Activated effector memory CD4-positive, alpha-beta T cell treated with anti-CD3 and anti-CD28 coated beads, Interleukin-2, amount 50 U/mL, for 16 hours (primary cell): ENCODE data around the gene SPATA33.
A peak's percentile ranks its signal among the peaks of the same experiment; 100 is the strongest.

Source experiments
- DNase-seq: peaks from one replicate; pipeline ENCODE4 v3.0.0-alpha.2; 2020

The SPATA33 gene

DNA sequence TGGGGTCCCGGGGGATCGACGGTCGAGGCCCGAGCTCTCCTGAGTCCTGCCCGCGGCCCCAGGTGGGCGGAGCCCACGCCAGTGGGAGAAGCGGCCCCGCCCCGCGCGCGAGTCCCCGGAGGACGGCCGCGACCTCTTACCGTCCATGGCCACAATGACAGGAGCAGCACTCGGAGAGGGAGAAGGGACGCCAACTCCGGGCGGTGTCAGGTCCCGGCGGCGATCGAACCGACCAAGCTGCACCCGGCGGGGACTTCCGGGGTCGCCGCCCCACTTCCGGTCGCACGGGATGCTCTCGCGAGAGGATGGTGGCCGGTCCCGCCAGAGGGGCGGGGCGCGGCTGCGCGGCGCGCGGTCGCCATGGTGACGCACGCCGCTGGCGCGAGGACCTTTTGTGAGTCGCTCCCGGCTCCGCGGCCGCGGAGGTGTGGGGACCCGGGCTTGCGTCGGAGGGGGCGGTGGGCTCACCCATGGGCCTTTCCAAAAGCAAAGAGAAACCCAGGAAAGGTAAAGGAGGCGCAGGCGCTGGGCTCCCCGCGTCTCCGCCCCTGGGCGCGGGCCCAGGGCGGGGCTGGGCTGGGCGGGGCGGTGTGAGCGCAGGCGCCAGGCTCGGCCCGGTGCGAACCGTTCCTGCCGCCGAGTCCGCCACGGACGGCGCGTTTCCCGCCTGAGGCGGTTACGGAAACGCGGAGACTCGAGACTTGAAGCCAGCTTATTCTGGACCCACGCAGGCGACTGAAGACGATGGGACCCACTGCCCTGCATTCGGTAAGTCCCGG lies at the start of gene SPATA33, which contains the start of gene CHMP1A:
Gene SPATA33, plus strand, starts transcription at position 395 of the 779 bp plus-strand sequence. Its CDS starts 76 bp downstream, at position 471.
Gene CHMP1A, minus strand, starts transcription at position 267 of the 779 bp plus-strand sequence. Its CDS starts 120 bp downstream, at position 147.
- DNase-seq, result peak; percentile 97

- DNase-seq, result no peak
These were observed 49.5 kb upstream of the SPATA33 start for GRCh38 chr16:89607937-89608740.

DNA sequence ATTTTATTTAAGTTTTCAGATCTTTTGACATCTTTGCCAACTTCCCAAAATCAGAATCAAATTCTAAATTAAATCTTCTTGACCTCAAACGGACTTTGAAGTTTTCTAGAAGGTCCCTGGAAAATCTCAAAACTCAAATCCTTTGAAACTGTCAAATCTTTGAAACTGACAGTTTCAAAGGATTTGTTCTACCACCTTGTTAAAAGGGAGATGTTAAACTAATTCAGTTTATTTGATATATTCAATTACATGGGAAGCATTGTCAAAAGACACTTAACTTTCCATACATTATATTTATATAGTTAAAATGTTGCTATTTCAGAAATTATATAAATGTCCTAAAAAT lies 47.6 kb upstream of the SPATA33 start:
- DNase-seq, result no peak

DNA sequence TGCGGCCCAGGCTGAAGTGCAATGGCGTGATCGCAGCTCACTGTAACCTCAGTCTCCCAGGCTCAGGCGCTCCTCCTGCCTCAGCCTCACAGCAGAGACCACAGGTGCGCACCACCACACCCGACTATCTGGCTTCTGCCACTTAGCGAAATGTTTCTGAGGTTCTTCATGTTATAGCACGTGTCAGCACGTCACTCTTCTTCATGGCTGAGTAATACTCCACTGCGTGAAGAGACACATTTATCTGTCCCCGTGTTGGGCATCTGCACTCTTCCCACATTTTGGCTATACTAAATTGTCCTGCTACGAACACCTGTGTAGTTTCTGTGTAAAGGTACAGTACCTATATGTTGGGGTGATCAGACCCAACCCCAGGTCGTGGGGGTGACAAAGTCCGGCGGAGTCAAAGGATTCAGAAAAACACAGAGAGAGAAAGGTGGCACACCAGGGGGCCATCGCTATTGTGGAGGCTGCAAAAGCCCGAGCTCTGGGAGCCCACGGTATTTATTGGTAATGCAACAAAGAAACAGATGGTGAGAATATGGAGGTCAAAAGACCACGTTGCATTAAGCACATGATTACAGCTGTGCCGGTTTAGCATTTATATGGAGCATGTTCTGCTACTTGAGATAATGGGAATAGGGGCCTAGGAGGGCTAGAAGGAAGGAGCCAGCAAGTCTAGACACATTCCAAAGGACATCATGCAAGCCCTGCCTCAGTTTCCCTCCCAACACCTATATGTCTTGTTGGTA lies 45.0 kb upstream of the SPATA33 start:
- DNase-seq, result no peak

DNA sequence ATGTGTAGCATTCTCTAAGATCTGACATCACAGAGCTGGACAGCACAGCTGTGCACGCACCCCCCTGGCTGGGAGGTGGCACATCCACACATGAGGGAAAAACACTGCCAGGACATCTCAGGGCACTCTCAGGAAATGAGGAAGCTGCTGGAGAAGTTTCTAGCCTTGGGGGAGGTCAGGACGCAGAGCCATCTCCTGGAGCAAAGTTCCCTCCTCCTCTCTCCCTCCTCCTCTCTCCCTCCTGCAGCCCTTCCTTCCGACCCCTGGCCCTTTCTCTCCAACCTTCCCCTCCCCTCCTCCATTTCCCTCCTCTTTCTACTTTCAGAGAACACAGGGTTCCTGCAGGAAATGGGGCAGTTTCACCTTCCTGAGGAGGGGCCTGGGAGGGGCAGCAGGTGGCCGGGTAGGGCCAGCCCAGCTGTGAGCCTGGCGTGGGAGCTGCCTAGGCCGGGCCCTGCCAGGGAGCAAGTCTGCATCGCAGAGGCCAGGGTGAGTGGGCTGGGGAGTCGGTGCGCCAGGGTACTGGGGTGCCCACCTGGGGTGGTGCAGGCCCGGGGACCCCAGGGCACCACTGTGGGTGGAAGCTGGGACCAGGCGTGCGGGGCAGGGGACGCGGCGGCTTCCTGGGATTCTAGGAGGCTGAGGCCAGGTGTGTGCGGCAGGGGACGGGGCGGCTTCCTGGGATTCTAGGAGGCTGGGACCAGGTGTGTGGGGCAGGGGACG lies 44.2 kb upstream of the SPATA33 start, which contains the start of gene DPEP1:
Gene DPEP1, plus strand, starts transcription at position 412 of the 723 bp plus-strand sequence. CDS start 16,769 bp downstream, outside the sequence.
- DNase-seq, result no peak

GRCh38 chr16:89613954-89614459 lies 43.6 kb upstream of the SPATA33 start:
- DNase-seq, result no peak

DNA sequence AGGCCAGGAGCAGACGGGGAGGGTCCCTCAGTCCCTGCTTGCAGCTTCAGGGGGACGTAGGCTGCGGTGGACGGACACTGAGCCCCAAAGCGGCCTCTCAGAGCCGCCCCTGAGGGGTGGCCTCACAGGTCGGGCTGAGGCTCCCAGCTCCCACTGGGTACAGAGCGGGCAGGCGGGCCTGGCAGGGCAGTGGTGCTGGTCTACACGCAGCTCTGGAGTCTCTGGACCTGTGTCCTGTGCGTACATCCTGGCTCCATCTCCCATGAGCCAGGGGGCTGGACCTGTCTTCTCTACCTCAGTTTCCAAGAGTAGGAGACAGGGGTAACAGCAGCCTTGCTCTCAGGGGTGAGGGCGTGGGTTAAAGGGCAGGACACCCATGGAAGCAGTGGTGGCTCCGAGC lies 42.5 kb upstream of the SPATA33 start:
- no peak for DNase-seq

DNA sequence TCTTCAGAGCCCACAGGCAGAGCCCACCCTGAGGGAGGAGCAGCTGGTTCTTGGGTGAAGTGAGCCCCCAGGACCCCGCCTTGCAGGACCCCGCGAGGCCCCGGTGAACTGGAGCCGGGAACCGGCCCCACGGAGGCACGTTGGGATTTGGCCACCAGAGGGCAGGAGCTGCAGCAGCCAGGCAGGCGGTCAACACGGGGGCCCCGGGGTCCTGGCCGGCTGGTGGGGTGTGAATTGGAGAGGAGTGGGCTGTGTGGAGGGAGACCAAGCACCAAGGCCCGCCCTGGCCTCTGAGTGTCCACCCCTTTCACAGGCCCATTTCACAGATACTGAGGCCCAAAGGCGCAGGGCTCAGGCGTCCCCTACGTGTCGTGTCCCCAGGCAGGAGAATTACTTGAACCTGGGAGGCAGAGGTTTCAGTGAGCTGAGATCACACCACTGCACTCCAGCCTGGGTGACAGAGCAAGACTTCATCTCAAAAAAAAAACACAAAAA lies 42.0 kb upstream of the SPATA33 start:
- no peak for DNase-seq

DNA sequence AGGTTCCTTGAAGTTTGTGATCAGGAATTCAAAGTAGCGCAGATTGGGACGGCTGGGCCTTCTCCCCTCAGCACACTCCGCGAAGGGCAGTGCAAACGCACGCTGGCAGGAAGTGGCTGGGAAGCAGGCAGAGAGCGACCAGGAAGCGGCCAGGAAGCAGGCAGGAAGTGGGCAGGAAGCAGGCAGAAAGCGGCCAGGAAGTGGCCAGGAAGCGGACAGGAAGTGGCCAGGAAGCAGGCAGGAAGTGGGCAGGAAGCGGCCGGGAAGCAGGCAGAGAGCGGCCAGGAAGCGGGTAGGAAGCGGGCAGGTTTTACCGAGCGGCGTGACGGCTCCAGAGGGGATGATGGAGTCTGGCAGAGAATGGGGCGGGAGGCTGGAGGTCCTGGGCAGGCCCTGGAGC lies 41.0 kb upstream of the SPATA33 start:
- peak; percentile 71 for DNase-seq

DNA sequence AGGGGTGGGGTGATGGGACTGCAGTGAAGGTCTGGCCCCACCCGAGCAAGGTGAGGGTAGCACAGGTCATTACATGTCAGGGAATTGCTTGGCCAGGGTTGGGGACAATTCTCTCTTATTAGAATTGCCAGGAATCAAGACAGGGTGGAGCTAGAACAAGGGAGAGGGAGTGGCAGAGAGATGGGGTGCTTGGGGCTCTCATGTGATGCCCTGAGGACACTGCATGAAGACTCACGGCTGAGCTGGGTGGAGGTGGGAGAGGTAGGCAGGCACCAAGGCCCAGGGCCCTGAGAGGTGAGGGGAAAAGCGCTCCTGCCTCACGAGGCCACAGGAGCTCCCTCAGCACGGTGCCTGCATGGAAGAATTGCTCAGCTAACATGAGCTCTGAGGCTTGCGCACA lies 40.6 kb upstream of the SPATA33 start:
- DNase-seq, result no peak

GRCh38 chr16:89618109-89618998 lies 39.3 kb upstream of the SPATA33 start:
- no peak for DNase-seq

GRCh38 chr16:89619840-89620239 lies 37.8 kb upstream of the SPATA33 start:
- DNase-seq, result no peak

GRCh38 chr16:89620406-89620841 lies 37.2 kb upstream of the SPATA33 start:
- no peak for DNase-seq

DNA sequence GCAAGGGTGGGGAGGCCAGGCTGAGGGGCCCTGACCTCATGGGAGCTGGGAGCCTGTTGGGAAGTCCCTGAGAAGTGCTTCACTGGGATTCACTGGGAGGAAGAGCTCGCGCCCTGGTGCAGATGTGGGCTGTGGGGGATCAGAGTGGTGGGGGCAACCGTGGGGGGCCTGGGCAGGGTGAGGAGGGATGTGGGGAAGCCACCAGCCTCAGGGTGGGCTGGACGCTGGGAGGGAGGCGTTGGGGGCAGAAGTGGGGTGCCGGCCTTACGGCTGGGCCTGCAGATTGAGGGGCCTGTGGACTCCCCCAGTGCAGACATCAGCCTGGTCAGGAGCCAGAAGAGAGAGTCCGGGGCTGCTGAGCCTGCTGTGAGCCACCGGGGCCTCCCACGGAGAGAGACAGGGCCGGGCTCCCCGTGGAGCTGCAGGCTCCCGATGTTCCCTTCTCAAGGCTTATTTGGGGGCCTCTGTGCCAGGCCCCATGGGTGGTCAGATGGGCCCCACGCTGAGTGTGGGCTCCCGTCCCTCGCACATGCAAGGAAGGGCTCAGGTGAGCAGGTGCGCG lies 36.4 kb upstream of the SPATA33 start:
- no peak for DNase-seq

- no peak for DNase-seq
These were observed 35.8 kb upstream of the SPATA33 start for GRCh38 chr16:89621698-89622409.

GRCh38 chr16:89623511-89624261 lies 34.0 kb upstream of the SPATA33 start:
- no peak for DNase-seq

- no peak for DNase-seq
These were observed 32.6 kb upstream of the SPATA33 start for GRCh38 chr16:89624777-89625761.
